ENCODE results near the gene GSTA4.

- TF ChIP-seq CTCF (tag by site-specific recombination; IDR thresholded peaks at IDR 0.05) (no peak), ZNF529 (tag by site-specific recombination; IDR thresholded peaks at IDR 0.05; ENCODE audit: insufficient replicate concordance) (no peak), ZBTB1 (tag by site-specific recombination; IDR thresholded peaks at IDR 0.05) (no peak), ZNF488 (tag by site-specific recombination; IDR thresholded peaks at IDR 0.05) (no peak), ZNF660 (tag by site-specific recombination; IDR thresholded peaks at IDR 0.05) (no peak)
These were observed 47.0 kb upstream of the GSTA4 start for GRCh38 chr6:53042112-53042511.
